IPS-20b (cell line): ENCODE results near the gene SEC14L3.

Experiments used
- H3K27ac ChIP-seq: one replicate; pipeline ENCODE4 v1.5.1; 2013; ENCODE audit warnings: low read length
- H3K27me3 ChIP-seq: 2 replicates; pipeline ENCODE4 v1.6.1; 2013; ENCODE audit warnings: mild to moderate bottlenecking, low read length, inconsistent platforms; ENCODE audit not compliant: insufficient read depth
- H3K36me3 ChIP-seq: 2 replicates; pipeline ENCODE4 v1.6.1; 2013; ENCODE audit warnings: low read depth, mild to moderate bottlenecking, inconsistent platforms, low read length, moderate library complexity; ENCODE audit not compliant: insufficient read depth
- H3K4me1 ChIP-seq: 2 replicates; pipeline ENCODE4 v1.6.1; 2013; ENCODE audit warnings: mild to moderate bottlenecking, control low read depth, inconsistent platforms, low read length, moderate library complexity; ENCODE audit not compliant: insufficient read depth
- H3K4me3 ChIP-seq: 2 replicates; pipeline ENCODE4 v1.5.1; 2013; ENCODE audit warnings: mild to moderate bottlenecking, low read length, inconsistent platforms
- H3K9ac ChIP-seq: 2 replicates; pipeline ENCODE4 v1.6.1; 2013; ENCODE audit warnings: low read depth, mild to moderate bottlenecking, inconsistent platforms, low read length, moderate library complexity
- H3K9me3 ChIP-seq: 2 replicates; pipeline ENCODE4 v1.6.1; 2013; ENCODE audit warnings: mild to moderate bottlenecking, low read depth, low read length, inconsistent platforms; ENCODE audit not compliant: insufficient read depth

The SEC14L3 gene

DNA sequence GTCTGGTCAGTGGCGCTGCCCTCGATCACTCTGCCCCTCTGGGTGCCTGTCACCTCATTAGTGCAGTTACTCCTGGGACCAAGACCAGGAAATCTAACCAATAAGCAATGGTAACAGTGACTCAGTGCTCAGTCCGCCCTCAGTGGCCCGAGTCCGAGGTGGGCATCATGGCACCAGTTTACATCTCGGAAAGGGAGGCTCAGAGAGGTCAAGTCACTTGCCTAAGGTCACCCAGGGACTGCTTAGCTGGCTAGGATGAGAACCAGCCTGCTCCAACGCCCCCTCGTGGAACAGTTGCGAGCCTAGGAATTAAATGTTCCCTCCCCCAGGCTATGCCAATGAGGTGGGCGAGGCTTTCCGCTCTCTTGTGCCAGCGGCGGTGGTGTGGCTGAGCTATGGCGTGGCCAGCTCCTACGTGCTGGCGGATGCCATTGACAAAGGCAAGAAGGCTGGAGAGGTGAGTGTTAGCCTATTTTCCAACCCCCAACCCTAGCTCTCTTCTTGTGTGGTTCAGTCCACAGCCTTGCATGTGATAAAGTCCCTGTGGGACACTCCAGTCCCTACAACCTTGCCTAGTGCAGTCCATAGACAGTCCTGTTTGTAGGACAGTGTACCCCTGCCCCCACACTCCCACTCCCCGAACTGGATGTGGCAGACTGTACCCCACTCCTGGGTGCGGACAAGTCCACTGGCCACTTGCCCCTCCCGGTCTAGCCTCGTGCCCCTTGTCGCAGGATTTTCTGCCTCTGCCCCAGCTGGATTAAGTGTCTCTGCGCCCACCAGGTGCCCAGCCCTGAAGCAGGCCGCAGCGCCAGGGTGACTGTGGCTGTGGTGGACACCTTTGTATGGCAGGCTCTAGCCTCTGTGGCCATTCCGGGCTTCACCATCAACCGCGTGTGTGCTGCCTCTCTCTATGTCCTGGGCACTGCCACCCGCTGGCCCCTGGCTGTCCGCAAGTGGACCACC lies 45.1 kb downstream of the SEC14L3 start:
- Histone ChIP-seq H3K4me1 (peaks cover 14% of the 10 kb centered on the region; the same call in 1 of the 2 replicates), H3K9me3 (no peaks in the 10 kb centered on the region), H3K27ac (no peak overlapping the region), H3K9ac (peak overlapping the region; percentile 79; the same call in 1 of the 2 replicates), H3K4me3 (peak overlapping the region; percentile 78), H3K27me3 (no peaks in the 10 kb centered on the region), H3K36me3 (peaks cover 23% of the 10 kb centered on the region)

- Histone ChIP-seq H3K4me3 (peak within 1 kb of the TSS; percentile 78), H3K4me1 (peaks cover 15% of the 10 kb centered on the region; the same call in 1 of the 2 replicates), H3K9me3 (no peaks in the 10 kb centered on the region), H3K27ac (no peak within 1 kb of the TSS), H3K9ac (peak within 1 kb of the TSS; percentile 79; the same call in 1 of the 2 replicates), H3K36me3 (peaks cover 30% of the 10 kb centered on the region), H3K27me3 (no peaks in the 10 kb centered on the region)
Measured at GRCh38 chr22:30425616-30426387, 46.0 kb downstream of the SEC14L3 start, which contains the start of gene MTFP1. TSS of gene MTFP1 (plus strand) at chr22:30425768. CDS start at chr22:30425880, 112 bp downstream.

- Histone ChIP-seq H3K4me3 (peak overlapping the region; percentile 78), H3K27me3 (no peaks in the 10 kb centered on the region), H3K4me1 (peaks cover 15% of the 10 kb centered on the region; the same call in 1 of the 2 replicates), H3K27ac (no peak overlapping the region), H3K9ac (peak overlapping the region; percentile 79; the same call in 1 of the 2 replicates), H3K36me3 (peaks cover 33% of the 10 kb centered on the region), H3K9me3 (no peaks in the 10 kb centered on the region)
Measured at GRCh38 chr22:30425327-30425615, 46.5 kb downstream of the SEC14L3 start.

DNA sequence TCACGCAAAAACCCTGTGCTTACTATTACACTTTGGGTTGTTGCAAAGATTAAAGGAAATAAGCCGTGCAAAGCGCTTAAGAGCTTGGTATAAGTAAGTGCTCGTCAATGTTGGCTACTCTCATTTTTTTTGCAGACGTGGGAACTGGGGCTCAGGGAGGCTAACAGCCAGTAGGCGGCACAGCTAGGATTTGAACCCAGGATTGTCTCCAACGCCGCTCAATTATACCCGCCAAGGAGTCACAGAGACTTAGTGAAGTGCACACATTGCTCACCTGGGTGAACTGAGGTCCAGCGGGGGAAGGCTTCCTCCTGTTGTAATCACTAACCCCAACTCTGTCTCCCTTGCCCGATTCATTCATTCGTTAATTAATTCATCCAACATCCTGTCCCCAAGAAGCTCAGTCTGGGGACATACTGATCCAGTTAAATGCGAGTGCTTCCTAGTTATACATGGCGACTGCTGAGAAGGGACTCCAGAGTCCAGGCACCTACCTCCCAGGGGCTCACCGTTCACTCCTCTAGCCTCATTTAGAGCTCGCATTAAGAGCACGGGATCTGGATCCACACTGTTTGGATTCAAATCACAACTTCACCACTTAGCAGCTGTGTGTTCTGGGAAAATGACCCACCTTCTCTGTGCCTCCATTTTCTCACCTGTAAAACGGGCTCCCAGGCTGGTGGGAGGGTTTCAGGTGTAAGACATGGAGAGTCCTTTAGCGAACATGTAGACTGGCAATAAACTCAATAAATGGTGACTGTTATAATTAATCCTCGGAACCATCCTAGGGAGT lies 47.1 kb downstream of the SEC14L3 start:
- peaks cover 35% of the 10 kb centered on the region for H3K36me3 ChIP-seq
- H3K4me1 ChIP-seq, result peaks cover 10% of the 10 kb centered on the region; the same call in 1 of the 2 replicates
- no peaks in the 10 kb centered on the region for H3K27me3 ChIP-seq
- peak overlapping the region; percentile 78 for H3K4me3 ChIP-seq
- H3K27ac ChIP-seq, result no peak overlapping the region
- H3K9me3 ChIP-seq, result no peaks in the 10 kb centered on the region
- H3K9ac ChIP-seq, result peak overlapping the region; percentile 68

- Histone ChIP-seq H3K36me3 (peaks cover 35% of the 10 kb centered on the region), H3K9ac (peak overlapping the region; percentile 80), H3K4me3 (peak overlapping the region; percentile 78), H3K27me3 (no peaks in the 10 kb centered on the region), H3K27ac (no peak overlapping the region), H3K4me1 (peaks cover 10% of the 10 kb centered on the region; the same call in 1 of the 2 replicates), H3K9me3 (no peaks in the 10 kb centered on the region)
Measured at GRCh38 chr22:30423959-30424533, 47.8 kb downstream of the SEC14L3 start.

- H3K9me3 ChIP-seq, result no peaks in the 10 kb centered on the region
- H3K36me3 ChIP-seq, result peaks cover 32% of the 10 kb centered on the region
- peak overlapping the region; percentile 78 for H3K4me3 ChIP-seq
- peak overlapping the region; percentile 7 for H3K27ac ChIP-seq
- no peaks in the 10 kb centered on the region for H3K27me3 ChIP-seq
- peak overlapping the region; percentile 80; the same call in 1 of the 2 replicates for H3K9ac ChIP-seq
- peaks cover 10% of the 10 kb centered on the region; the same call in 1 of the 2 replicates for H3K4me1 ChIP-seq
Measured at GRCh38 chr22:30423301-30423958, 48.4 kb downstream of the SEC14L3 start.

DNA sequence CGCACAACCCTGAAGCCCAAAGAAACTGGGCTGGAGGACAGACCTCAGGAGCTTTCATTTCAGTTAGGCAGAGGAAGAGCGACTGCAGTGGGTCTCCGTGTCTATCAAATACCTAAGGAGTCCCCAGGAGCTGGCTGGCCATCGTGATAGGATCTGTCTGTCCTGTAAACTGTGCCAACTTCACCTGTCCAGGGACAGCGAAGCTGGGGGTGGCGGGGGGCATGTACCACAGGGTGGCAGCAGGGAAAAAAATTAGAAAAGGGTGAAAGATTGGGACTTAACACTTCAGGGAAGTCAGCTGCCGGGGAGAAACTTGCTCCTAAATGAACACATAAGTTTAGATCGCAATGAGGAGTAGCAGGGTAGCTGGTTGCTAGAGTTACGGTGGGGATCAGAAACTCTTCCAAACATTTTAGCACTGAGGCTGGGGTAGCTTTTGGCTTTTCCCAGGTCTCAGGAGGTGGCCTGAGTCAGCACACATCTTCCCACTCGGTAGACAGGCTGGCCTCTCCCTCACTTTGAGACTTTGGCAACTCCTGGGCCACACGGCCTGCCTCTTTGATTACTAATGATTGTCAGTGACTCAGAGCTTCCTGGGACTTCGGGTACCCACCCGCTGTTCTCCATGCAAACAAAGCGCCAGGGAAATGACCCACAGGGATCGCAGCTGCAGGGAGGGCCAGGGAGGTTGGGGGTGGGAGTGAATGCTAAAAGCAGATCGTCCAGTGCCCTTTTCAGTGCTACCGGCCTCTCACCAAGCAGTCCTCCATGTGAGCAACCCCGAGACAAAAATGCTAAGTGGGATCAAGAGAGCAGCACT lies 49.1 kb downstream of the SEC14L3 start:
- Histone ChIP-seq H3K4me1 (peaks cover 10% of the 10 kb centered on the region; the same call in 1 of the 2 replicates), H3K36me3 (peaks cover 32% of the 10 kb centered on the region), H3K9ac (peak overlapping the region; percentile 80; the same call in 1 of the 2 replicates), H3K27ac (peak overlapping the region; percentile 30), H3K9me3 (no peaks in the 10 kb centered on the region), H3K27me3 (no peaks in the 10 kb centered on the region), H3K4me3 (peak overlapping the region; percentile 78)

- no peaks in the 10 kb centered on the region for H3K27me3 ChIP-seq
- peaks cover 10% of the 10 kb centered on the region; the same call in 1 of the 2 replicates for H3K4me1 ChIP-seq
- peak overlapping the region; percentile 78; the same call in 1 of the 2 replicates for H3K4me3 ChIP-seq
- peak overlapping the region; percentile 30 for H3K27ac ChIP-seq
- H3K9ac ChIP-seq, result peak overlapping the region; percentile 80; the same call in 1 of the 2 replicates
- no peaks in the 10 kb centered on the region for H3K9me3 ChIP-seq
- peaks cover 32% of the 10 kb centered on the region for H3K36me3 ChIP-seq
Measured at GRCh38 chr22:30421695-30422480, 49.9 kb downstream of the SEC14L3 start.

DNA sequence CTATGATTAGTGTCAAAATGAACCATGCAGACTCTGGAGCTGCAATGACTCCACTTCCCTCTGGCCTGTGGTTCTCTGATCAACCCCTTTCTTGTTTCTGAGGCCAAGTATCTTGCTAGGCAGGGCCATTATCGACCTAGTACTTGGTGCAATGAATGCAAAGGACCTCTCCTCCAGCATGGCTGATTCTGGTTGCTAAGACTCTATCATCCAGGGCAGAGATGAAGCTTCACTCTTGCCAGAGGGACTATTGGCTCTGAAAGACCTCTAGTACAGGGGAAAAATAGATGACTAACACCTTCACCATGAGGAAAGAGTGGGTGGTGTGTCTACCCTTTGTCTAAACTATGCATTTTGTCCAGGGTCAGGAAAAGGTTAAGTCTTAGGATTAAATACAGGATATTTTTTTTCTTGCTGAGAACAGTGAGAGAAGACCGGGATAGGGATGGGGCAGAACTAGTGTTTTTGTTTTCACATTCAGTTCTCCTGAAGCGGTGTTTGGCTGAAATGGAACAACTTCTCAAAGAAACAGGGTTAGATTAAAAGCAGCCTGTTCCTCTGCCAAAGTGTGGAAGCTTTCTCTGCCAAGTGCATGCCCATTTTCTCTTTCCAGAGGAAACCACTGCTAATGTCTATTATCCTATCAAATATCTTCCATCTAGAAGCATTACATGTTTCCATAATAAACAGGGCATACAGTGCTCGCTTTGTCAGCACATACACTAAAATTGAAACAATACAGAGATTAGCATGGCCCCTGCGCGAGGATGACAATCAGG lies 51.3 kb downstream of the SEC14L3 start:
- H3K27ac ChIP-seq, result no peak overlapping the region
- H3K9ac ChIP-seq, result no peak overlapping the region
- no peaks in the 10 kb centered on the region for H3K27me3 ChIP-seq
- H3K36me3 ChIP-seq, result peaks cover 45% of the 10 kb centered on the region
- H3K9me3 ChIP-seq, result no peaks in the 10 kb centered on the region
- H3K4me3 ChIP-seq, result no peak overlapping the region
- peaks cover 10% of the 10 kb centered on the region; the same call in 1 of the 2 replicates for H3K4me1 ChIP-seq
